IMR-90 (cell line): ENCODE measurements around the gene LRRC58. TPM values are rescaled to one million over a fixed set of nuclear protein-coding genes. Genes with fewer than 3 reads are reported as not detected.

Source experiments
- ATAC-seq: fragments of 200-7000 bp; cut with Tn5 transposase; 2 replicates; pipeline ENCODE4 v1.9.1; 2020; ENCODE audit warnings: low read depth, mild to moderate bottlenecking, moderate library complexity
- BruUV-seq: library from RNA; stranded (reverse); fragments of 400-500 nt; replicated peaks from 2 replicates; lab custom pipeline; 2021; lab: Mats Ljungman, UMichigan
- CTCF ChIA-PET: fragments of 300-600 bp; formaldehyde crosslinking; extraction: SDS; loops from one replicate; lab custom pipeline; 2021; ENCODE audit warnings: antibody characterized with exemption; lab: Yijun Ruan, JAX
- POLR2A ChIA-PET: fragments of 300-600 bp; sonication (Branson Sonifier 250); formaldehyde crosslinking; loops from one replicate; lab custom pipeline; 2022; ENCODE audit warnings: antibody characterized with exemption; ENCODE audit not compliant: unreplicated experiment; lab: Charles Lee
- DNase-seq: peaks from one replicate; pipeline ENCODE4 v3.0.0; 2013
- H2AFZ ChIP-seq: replicated peaks from 2 replicates; pipeline ENCODE3; 2013; ENCODE audit warnings: low read length, mild to moderate bottlenecking; ENCODE audit not compliant: poor library complexity
- H2AK5ac ChIP-seq: 2 replicates; pipeline ENCODE4 v1.6.1; 2013; ENCODE audit warnings: low read depth, low read length, inconsistent platforms
- H2AK9ac ChIP-seq: replicated peaks from 2 replicates; pipeline ENCODE3; 2013; ENCODE audit warnings: mild to moderate bottlenecking, low read depth, low read length, moderate library complexity; ENCODE audit not compliant: poor library complexity
- H2BK120ac ChIP-seq: 2 replicates; pipeline ENCODE4 v1.6.1; 2013; ENCODE audit warnings: low read depth, low read length, inconsistent platforms
- H2BK15ac ChIP-seq: 3 replicates; pipeline ENCODE4 v1.6.1; 2013; ENCODE audit warnings: low read depth, low read length, inconsistent platforms
- H2BK20ac ChIP-seq: 2 replicates; pipeline ENCODE4 v1.6.1; 2013; ENCODE audit warnings: low read depth, mild to moderate bottlenecking, inconsistent platforms, low read length, moderate library complexity
- H2BK5ac ChIP-seq: 2 replicates; pipeline ENCODE4 v1.6.1; 2013; ENCODE audit warnings: mild to moderate bottlenecking, low read depth, low read length, inconsistent platforms; ENCODE audit not compliant: poor library complexity, severe bottlenecking
- H3K14ac ChIP-seq: replicated peaks from 2 replicates; pipeline ENCODE4 v1.6.1; 2013; ENCODE audit warnings: low read depth, low read length, inconsistent platforms
- H3K18ac ChIP-seq: 2 replicates; pipeline ENCODE4 v1.6.1; 2013; ENCODE audit warnings: low read depth, low read length, control low read depth
- H3K23ac ChIP-seq: 2 replicates; pipeline ENCODE4 v1.6.1; 2013; ENCODE audit warnings: low read depth, low read length, inconsistent platforms
- H3K27ac ChIP-seq: 2 replicates; pipeline ENCODE4 v1.5.1; 2013; ENCODE audit warnings: mild to moderate bottlenecking, control low read depth, low read length; ENCODE audit not compliant: insufficient read depth
- H3K27me3 ChIP-seq: 2 replicates; pipeline ENCODE4 v1.6.1; 2013; ENCODE audit warnings: low read length; ENCODE audit not compliant: control insufficient read depth, insufficient read depth
- H3K36me3 ChIP-seq: 2 replicates; pipeline ENCODE4 v1.6.1; 2013; ENCODE audit warnings: low read length, mixed read lengths; ENCODE audit not compliant: control insufficient read depth, insufficient read depth
- H3K4ac ChIP-seq: 2 replicates; pipeline ENCODE4 v1.6.1; 2013; ENCODE audit warnings: low read depth, low read length, inconsistent platforms
- H3K4me1 ChIP-seq: 2 replicates; pipeline ENCODE4 v1.6.1; 2013; ENCODE audit warnings: low read length, mixed read lengths; ENCODE audit not compliant: control insufficient read depth, insufficient read depth
- H3K4me2 ChIP-seq: 2 replicates; pipeline ENCODE4 v1.6.1; 2013; ENCODE audit warnings: low read depth, mild to moderate bottlenecking, control low read depth, low read length, moderate library complexity
- H3K4me3 ChIP-seq: 2 replicates; pipeline ENCODE4 v1.5.1; 2013; ENCODE audit warnings: low read depth, mild to moderate bottlenecking, control low read depth, low read length, moderate library complexity; ENCODE audit not compliant: insufficient read depth
- H3K56ac ChIP-seq: 2 replicates; pipeline ENCODE4 v1.6.1; 2013; ENCODE audit warnings: low read length, inconsistent platforms; ENCODE audit not compliant: insufficient read depth; ENCODE audit errors: extremely low read depth
- H3K79me1 ChIP-seq, 2 experiments: 2 replicates each; pipeline ENCODE4 v1.6.1; 2013; ENCODE audit warnings: low read length in 2 of 2, inconsistent platforms in 1 of 2, low read depth in 1 of 2
- H3K9ac ChIP-seq: 2 replicates; pipeline ENCODE4 v1.6.1; 2013; ENCODE audit warnings: low read depth, low read length, control low read depth
- H3K9me1 ChIP-seq: 2 replicates; pipeline ENCODE4 v1.6.1; 2013; ENCODE audit warnings: low read length, inconsistent platforms; ENCODE audit not compliant: insufficient read depth
- H3K9me3 ChIP-seq: 2 replicates; pipeline ENCODE4 v1.6.1; 2013; ENCODE audit warnings: low read length; ENCODE audit not compliant: control insufficient read depth, insufficient read depth
- H4K20me1 ChIP-seq: 2 replicates; pipeline ENCODE4 v1.6.1; 2013; ENCODE audit warnings: low read length, inconsistent platforms; ENCODE audit not compliant: insufficient read depth
- H4K5ac ChIP-seq: 2 replicates; pipeline ENCODE4 v1.6.1; 2013; ENCODE audit warnings: mild to moderate bottlenecking, low read depth, low read length, control low read depth
- H4K8ac ChIP-seq, 2 experiments: 2 replicates each; pipeline ENCODE4 v1.6.1; 2013; ENCODE audit warnings: low read depth in 2 of 2, low read length in 2 of 2, control low read depth in 1 of 2, inconsistent platforms in 1 of 2
- H4K91ac ChIP-seq: 2 replicates; pipeline ENCODE4 v1.6.1; 2013; ENCODE audit warnings: low read depth, low read length, inconsistent platforms; ENCODE audit not compliant: insufficient read depth
- BHLHE40 ChIP-seq: fragments of 150-350 bp; IDR thresholded peaks from 2 replicates; pipeline ENCODE4 v1.6.1; 2016; ENCODE audit warnings: mild to moderate bottlenecking, low read depth, low read length
- CEBPB ChIP-seq: IDR thresholded peaks from 2 replicates; pipeline ENCODE4 v1.6.1; 2012; ENCODE audit warnings: low read depth, low read length, improper control_type of control experiment
- CHD1 ChIP-seq: IDR thresholded peaks from 2 replicates; pipeline ENCODE4 v1.6.1; 2012; ENCODE audit warnings: low read depth, low read length, improper control_type of control experiment
- FOS ChIP-seq: fragments of 150-350 bp; IDR thresholded peaks from 2 replicates; pipeline ENCODE4 v1.6.1; 2016; ENCODE audit warnings: low read depth, low read length
- MAFK ChIP-seq: IDR thresholded peaks from 2 replicates; pipeline ENCODE4 v1.6.1; 2012; ENCODE audit warnings: low read depth, low read length, improper control_type of control experiment
- MAZ ChIP-seq: IDR thresholded peaks from 2 replicates; pipeline ENCODE4 v1.6.1; 2012; ENCODE audit warnings: low read depth, mild to moderate bottlenecking, low read length, improper control_type of control experiment, moderate library complexity, borderline replicate concordance
- MXI1 ChIP-seq: IDR thresholded peaks from 2 replicates; pipeline ENCODE4 v1.6.1; 2012; ENCODE audit warnings: low read depth, mild to moderate bottlenecking, low read length, moderate library complexity, borderline replicate concordance
- POLR2A ChIP-seq: IDR thresholded peaks from 2 replicates; pipeline ENCODE4 v1.6.1; 2012; ENCODE audit warnings: mild to moderate bottlenecking, low read depth, low read length
- RAD21 ChIP-seq: IDR thresholded peaks from 2 replicates; pipeline ENCODE4 v1.6.1; 2012; ENCODE audit warnings: low read length, improper control_type of control experiment
- RCOR1 ChIP-seq: IDR thresholded peaks from 2 replicates; pipeline ENCODE4 v1.6.1; 2012; ENCODE audit warnings: mild to moderate bottlenecking, low read length, improper control_type of control experiment; ENCODE audit not compliant: insufficient replicate concordance
- SMC3 ChIP-seq: fragments of 150-350 bp; IDR thresholded peaks from 2 replicates; pipeline ENCODE4 v1.6.1; 2016; ENCODE audit warnings: low read depth, mild to moderate bottlenecking, antibody characterized with exemption, low read length, moderate library complexity
- WGBS, 2 experiments: methylation state at CpG; one replicate each; pipeline versions ENCODE4 v1.1.5 to v1.1.7; 2013; ENCODE audit warnings: missing lambda C conversion rate in 2 of 2; ENCODE audit not compliant: insufficient read length in 1 of 2; ENCODE audit errors: extremely low coverage in 2 of 2; 5-methylcytosine and 5-hydroxymethylcytosine counted together
- dilution Hi-C: fragments of 300-500 bp; cut with HindIII; formaldehyde crosslinking; loops from one replicate; pipeline ENCODE4 v1.14.3; 2018; ENCODE audit warnings: low sequenced_read_pairs; ENCODE audit not compliant: unreplicated experiment
- in situ Hi-C: fragments of 300-500 bp; cut with MboI; formaldehyde crosslinking; loops from 3 replicates; pipeline ENCODE4 v1.14.3; 2019; ENCODE audit warnings: low sequenced_read_pairs, inconsistent platforms, mixed read lengths
- intact Hi-C: fragments of 100-400 bp; cut with micrococcal nuclease; formaldehyde crosslinking; loops from 2 replicates; pipeline ENCODE4 v1.10.0; 2022
- polyA plus RNA-seq, 3 experiments: library from polyadenylated mRNA; depleted of rRNA; stranded (reverse); fragments of >200 nt; gene quantifications; 2 replicates each; pipeline ENCODE4 v1.2.3, GENCODE V29; 2012; ENCODE audit warnings: low replicate concordance in 1 of 3
- total RNA-seq: library from RNA; depleted of rRNA; stranded (reverse); fragments of >200 nt; gene quantifications from 2 replicates; pipeline ENCODE4 v1.2.3, GENCODE V29; 2012
- TF ChIP-seq, protein P1 (sequence below): fragments of 150-350 bp; IDR thresholded peaks from 2 replicates; pipeline ENCODE4 v1.6.1; 2017; ENCODE audit warnings: mild to moderate bottlenecking, antibody characterized with exemption, low read length, low read depth
- TF ChIP-seq, protein P2 (sequence below): fragments of 150-350 bp; IDR thresholded peaks from 2 replicates; pipeline ENCODE4 v1.6.1; 2016; ENCODE audit warnings: low read depth, mild to moderate bottlenecking, low read length, moderate library complexity, borderline replicate concordance
- TF ChIP-seq, protein P3 (sequence below): conservative IDR thresholded peaks from 2 replicates; pipeline ENCODE4 v1.5.1; 2012; ENCODE audit warnings: mild to moderate bottlenecking, low read depth, low read length, improper control_type of control experiment

The LRRC58 gene
- total and polyA plus RNA-seq, 2 of the 4 experiments (the other 2 are of a cell fraction) = 5.0 to 13.4 TPM

DNA sequence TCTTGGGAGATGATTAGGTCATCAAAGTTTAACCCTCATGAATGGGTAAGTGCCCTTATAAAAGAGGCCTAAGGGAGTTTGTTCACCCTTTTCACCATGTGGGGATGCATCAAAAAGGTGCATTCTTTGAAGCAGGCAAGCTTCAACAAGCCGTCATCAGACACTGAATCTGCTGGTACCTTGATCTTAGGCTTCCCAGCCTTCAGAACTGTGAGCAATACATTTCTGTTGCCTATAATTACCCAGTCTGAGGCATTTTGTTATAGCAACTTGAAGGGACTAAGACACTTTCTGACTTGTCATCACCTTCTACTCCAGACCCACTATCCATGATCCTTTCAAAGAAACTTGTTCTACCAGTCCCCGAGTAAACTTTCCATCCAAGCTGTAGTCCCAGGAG is 44.6 kb upstream of the LRRC58 start:
- Histone ChIP-seq H3K4me3 (no peak overlapping the region), H3K9ac (no peak overlapping the region), H2BK5ac (no peak overlapping the region), H3K14ac (no peak overlapping the region), H3K4me1 (no peaks in the 10 kb centered on the region), H2BK15ac (no peak overlapping the region), H3K18ac (no peak overlapping the region), H3K9me1 (peaks cover 4% of the 10 kb centered on the region; the same call in 1 of the 2 replicates), H4K91ac (no peak overlapping the region), H4K8ac (no peak overlapping the region), H2BK20ac (no peak overlapping the region), H2AFZ (no peak overlapping the region), H2AK9ac (no peak overlapping the region), H2AK5ac (no peak overlapping the region), H3K36me3 (peaks cover 41% of the 10 kb centered on the region), H4K20me1 (peaks cover 11% of the 10 kb centered on the region), H3K4me2 (no peak overlapping the region), H2BK120ac (no peak overlapping the region), H3K23ac (no peak overlapping the region), H3K79me1 (peaks cover 0 to 8% of the 10 kb centered on the region in 2 experiments; a peak in 2 of 4 replicates), H3K9me3 (no peaks in the 10 kb centered on the region), H3K27ac (no peak overlapping the region), H3K27me3 (no peaks in the 10 kb centered on the region), H3K56ac (no peak overlapping the region), H3K4ac (no peak overlapping the region), H4K5ac (no peak overlapping the region)
- no peak for ATAC-seq
- POLR2A ChIA-PET = no interaction called here
- BruUV-seq = no TSS peak
- dilution Hi-C loops = no loop called here
- TF ChIP-seq CHD1 (no peak), RAD21 (no peak), MAFK (no peak), RCOR1 (no peak), SMC3 (no peak), CEBPB (no peak), FOS (no peak), MAZ (no peak), MXI1 (no peak), POLR2A (no peak), BHLHE40 (no peak)
- TF ChIP-seq, protein P1, sequence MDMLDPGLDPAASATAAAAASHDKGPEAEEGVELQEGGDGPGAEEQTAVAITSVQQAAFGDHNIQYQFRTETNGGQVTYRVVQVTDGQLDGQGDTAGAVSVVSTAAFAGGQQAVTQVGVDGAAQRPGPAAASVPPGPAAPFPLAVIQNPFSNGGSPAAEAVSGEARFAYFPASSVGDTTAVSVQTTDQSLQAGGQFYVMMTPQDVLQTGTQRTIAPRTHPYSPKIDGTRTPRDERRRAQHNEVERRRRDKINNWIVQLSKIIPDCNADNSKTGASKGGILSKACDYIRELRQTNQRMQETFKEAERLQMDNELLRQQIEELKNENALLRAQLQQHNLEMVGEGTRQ = no peak
- TF ChIP-seq, protein P2, sequence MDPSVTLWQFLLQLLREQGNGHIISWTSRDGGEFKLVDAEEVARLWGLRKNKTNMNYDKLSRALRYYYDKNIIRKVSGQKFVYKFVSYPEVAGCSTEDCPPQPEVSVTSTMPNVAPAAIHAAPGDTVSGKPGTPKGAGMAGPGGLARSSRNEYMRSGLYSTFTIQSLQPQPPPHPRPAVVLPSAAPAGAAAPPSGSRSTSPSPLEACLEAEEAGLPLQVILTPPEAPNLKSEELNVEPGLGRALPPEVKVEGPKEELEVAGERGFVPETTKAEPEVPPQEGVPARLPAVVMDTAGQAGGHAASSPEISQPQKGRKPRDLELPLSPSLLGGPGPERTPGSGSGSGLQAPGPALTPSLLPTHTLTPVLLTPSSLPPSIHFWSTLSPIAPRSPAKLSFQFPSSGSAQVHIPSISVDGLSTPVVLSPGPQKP = no peak
- TF ChIP-seq, protein P3, sequence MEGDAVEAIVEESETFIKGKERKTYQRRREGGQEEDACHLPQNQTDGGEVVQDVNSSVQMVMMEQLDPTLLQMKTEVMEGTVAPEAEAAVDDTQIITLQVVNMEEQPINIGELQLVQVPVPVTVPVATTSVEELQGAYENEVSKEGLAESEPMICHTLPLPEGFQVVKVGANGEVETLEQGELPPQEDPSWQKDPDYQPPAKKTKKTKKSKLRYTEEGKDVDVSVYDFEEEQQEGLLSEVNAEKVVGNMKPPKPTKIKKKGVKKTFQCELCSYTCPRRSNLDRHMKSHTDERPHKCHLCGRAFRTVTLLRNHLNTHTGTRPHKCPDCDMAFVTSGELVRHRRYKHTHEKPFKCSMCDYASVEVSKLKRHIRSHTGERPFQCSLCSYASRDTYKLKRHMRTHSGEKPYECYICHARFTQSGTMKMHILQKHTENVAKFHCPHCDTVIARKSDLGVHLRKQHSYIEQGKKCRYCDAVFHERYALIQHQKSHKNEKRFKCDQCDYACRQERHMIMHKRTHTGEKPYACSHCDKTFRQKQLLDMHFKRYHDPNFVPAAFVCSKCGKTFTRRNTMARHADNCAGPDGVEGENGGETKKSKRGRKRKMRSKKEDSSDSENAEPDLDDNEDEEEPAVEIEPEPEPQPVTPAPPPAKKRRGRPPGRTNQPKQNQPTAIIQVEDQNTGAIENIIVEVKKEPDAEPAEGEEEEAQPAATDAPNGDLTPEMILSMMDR = no peak
- no peak for DNase-seq
- CTCF ChIA-PET = interaction anchor here (1.5 kb wide), 1 partner anchor 24 kb away, joined by 3 read pairs; no protein-coding TSS in a partner anchor
- intact Hi-C loops = loop anchor here (2.0 to 10.0 kb wide), 2 partner anchors 149 to 299 kb away; partner anchors contain the start of gene GSK3B
- 100% methylated on average over 1 of the region's 2 CpGs; no CpG with 5 or more reads in 1 of the 2 experiments for WGBS, 2 experiments
- in situ Hi-C loops = no loop called here
